GM12864 (cell line): ENCODE measurements around the gene NAA40.

Experiments
- DNase-seq: peaks from one replicate; pipeline ENCODE4 v3.0.0-alpha.2; 2011; ENCODE audit warnings: low read depth
- H3K4me3 ChIP-seq: 2 replicates; pipeline ENCODE4 v1.5.1; 2011; ENCODE audit warnings: mild to moderate bottlenecking, low read depth, low read length, control low read depth
- TF ChIP-seq, protein P1 (sequence below): IDR thresholded peaks from 2 replicates; pipeline ENCODE4 v1.5.1; 2011; ENCODE audit warnings: low read depth, mild to moderate bottlenecking, moderate library complexity, low read length, control low read depth, inconsistent platforms; ENCODE audit errors: missing control alignments

NAA40 gene

DNA sequence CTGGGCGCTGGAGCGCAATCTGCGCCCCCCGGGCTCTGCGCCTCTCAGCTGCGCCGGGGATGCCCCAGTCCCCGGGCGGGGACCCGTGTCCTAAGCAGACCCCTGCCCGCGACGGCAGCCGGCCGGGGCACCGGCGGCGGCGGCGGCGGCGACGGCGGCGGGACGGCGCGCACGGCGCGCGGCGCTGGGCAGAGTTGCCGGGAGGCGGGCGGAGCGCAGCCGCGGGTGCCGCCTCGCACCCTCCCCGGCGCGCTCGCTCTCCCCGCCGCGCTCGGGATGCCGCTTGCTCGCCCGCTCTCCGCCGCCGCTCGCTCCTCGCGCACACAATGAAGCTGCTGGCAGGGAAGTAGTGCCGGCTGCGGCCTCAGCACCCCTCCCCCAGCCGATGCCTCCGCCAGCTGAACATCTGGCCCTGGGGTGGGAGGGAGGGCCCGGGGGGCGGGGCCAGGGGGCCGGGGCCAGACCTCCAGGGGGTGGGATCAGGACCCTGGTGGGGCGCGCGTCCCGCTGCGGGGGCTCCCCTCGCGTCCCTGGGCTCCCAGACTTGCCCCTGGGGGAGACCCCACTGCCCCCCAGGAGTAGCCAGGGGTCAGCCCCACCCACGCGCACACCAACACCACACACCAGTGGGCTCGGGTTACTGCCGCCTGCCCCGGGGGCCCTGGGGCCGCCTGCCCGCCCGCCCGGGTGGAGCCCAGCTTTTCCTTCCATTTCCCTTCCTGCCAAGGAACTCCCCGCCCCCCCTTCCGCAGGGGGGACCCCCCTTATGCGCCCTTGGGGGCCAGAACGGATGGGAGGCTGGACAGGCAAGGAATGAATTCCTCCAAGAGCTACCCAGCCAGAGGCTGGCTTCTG lies 21.7 kb upstream of the NAA40 start, which contains the start of gene RCOR2:
TSS of gene RCOR2 (minus strand) at position 328 of the 855 bp plus-strand sequence. CDS start 708 bp downstream, outside the sequence.
- TF ChIP-seq, protein P1, sequence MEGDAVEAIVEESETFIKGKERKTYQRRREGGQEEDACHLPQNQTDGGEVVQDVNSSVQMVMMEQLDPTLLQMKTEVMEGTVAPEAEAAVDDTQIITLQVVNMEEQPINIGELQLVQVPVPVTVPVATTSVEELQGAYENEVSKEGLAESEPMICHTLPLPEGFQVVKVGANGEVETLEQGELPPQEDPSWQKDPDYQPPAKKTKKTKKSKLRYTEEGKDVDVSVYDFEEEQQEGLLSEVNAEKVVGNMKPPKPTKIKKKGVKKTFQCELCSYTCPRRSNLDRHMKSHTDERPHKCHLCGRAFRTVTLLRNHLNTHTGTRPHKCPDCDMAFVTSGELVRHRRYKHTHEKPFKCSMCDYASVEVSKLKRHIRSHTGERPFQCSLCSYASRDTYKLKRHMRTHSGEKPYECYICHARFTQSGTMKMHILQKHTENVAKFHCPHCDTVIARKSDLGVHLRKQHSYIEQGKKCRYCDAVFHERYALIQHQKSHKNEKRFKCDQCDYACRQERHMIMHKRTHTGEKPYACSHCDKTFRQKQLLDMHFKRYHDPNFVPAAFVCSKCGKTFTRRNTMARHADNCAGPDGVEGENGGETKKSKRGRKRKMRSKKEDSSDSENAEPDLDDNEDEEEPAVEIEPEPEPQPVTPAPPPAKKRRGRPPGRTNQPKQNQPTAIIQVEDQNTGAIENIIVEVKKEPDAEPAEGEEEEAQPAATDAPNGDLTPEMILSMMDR = no peak
- H3K4me3 ChIP-seq = peak within 1 kb of the TSS; percentile 56
- peak; percentile 18 for DNase-seq

DNA sequence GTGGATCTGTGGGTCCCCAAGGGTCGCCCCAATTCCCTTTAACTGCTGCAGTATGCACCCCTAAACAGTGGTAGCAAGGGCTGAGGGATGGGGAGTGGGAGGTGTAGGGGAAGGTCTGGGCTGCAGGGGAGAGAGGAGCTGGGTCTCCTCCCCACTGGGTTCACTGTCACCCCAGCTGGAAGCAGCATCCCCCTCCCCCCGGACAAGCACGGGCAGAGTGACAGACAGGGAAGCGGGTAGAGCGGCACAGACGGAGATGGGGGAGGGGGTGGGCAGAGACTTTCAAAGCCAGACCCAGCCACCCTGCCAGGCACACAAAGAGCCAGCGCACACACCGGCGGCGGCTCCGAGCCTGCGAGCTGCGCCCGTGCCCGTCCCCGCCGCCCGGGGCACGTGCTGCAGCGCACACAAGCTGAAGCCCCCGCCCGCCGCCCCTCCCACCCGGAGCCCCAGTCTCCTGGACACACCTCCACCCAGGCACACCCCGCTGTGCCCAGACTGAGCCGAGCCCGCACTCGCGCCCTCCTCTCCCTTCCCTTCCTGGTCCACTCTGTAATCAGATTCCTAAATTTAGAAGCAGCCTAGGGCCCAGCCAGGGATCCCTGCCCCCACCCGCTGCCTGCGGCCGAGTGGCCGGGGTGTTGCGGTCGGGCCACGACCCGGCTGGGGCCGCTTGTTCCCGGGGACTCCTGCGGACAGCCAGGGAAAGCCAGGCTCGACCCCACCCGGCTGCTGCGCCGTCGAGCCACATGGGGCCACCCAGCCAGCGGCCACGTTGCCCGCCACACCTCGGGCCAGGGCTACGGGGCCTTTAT lies 20.9 kb upstream of the NAA40 start:
- no peak for DNase-seq
- TF ChIP-seq, protein P1 = no peak
- peak overlapping the region; percentile 56; the same call in 1 of the 2 replicates for H3K4me3 ChIP-seq

DNA sequence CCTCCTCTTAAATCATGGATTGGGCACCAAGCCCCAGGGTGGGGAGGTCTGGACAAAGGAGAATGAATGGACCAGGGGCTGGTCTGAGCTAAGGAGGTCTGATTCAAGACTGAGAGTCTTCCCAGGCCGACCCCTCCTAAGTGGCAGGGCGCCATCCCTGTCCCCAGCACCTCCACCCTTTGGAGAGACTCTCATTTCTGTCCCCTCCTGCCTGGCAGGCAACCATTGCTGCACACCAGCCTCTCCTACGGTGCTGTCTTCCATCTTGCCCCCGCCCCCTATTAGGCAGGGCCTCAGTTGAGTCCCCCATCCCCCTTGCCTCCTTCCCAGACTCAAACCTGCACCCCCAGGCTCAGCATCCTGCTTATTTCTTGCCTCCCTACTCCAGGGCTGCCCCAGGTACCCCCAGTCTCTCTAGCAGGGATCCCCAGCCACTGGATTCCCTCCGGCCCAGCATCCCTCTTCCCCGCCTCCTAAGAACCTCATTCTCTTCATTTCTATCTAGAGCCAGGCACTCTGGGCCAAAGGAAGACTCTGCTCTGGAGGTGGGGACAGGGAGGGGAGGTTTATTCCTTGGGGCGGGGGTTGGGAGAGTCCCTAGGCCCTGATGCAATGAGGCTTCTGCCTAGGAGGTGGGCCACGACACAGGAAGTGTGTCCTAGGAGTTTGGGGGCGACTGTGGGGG lies 20.2 kb upstream of the NAA40 start:
- no peak overlapping the region for H3K4me3 ChIP-seq
- no peak for DNase-seq
- TF ChIP-seq, protein P1 = no peak

DNA sequence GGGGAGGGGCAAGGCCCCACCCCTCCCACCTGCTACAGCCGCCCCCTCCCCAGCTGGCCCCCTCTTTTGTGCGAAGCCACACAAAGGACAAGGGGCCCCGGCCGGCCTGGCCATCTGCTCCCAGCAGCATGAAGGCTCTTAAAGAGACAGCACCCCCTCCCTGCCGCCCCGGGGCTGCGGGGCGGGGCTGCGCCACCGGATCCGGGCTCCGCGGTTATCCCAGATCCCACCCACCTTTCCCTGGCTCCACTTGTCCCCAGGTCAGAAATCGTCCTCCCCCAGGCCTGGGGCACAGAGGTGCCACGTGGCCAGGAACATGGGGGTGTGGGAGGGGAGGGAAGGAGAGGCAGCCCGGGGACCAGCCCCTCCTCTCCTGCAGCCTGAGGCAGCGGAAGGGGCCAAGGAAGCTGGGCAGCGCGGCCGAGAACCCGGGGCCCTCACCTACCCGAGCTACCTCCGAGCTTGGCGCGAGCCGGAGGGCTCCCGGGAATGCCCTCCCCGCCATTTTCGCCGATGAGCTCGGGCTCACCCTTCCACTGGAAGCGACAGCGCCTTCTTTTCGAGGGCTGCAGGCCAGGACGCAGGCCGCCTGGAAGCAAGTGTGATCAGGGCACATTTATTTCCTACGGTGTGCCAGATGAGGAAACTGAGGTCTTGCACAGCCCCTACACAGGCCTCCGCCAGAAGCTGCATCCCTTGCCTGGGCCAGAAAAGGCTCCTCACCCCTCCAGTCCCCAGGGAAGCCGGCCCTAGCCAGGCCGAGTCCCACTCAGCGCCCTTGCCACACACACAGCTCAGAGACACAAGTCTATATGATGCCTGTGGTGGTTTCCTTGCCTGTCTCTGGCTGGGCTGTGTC lies 19.3 kb upstream of the NAA40 start:
- no peak for DNase-seq
- TF ChIP-seq, protein P1 = no peak
- no peak overlapping the region for H3K4me3 ChIP-seq

DNA sequence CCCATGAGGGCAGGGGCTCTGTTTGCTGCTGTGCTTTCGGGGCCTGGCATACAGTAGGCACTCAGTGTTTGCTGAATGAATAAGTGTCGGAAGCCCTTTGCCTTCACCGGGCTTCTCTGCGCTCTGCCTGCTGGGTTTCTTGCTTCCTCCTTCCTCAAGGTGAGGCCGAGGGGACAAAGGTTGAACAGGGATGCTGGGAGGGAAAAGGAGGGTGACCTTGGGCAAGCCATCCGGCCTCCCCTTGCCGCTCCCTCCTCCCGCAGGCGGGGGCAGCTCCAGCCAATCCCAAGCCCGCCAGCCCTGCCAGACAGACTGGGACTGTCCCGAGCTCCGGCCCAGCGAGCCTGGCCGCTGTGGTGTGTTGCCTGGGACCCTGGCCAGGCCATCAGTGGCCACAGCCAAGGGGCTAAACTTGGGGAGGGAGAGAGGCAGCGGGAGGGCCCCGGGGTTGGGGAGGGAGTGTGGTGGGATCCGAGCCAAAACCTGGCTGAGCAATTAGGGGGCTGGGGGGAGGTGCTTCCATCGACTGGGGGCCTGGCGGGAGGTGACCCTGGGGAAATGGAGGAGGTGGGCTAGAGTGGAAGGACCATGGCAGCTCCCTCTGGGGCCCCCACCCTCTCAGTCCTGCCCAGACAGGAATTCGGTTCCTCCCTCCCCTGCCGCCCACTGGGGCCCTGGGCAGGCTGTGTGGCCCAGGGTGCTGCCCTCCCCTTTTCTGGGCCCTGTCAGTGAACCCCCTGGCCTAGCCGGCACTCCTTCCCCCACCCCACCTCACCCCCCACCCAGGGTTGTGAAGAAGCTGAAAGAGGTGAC lies 18.5 kb upstream of the NAA40 start:
- DNase-seq = no peak
- TF ChIP-seq, protein P1 = no peak
- no peak overlapping the region for H3K4me3 ChIP-seq
